Fibroblast of skin of back (primary cell): Measurements from ENCODE around the gene CHST10. TPM values are rescaled to one million over a fixed set of nuclear protein-coding genes. Genes with fewer than 3 reads are reported as not detected.
A peak's percentile ranks its signal among the peaks of the same experiment; 100 is the strongest.
"Not testable (repeated sequence)": the region's sequence is repeated elsewhere in the genome, so short reads cannot be mapped to it uniquely, and the experiment has no call there.

Experiments used
- DNase-seq: peaks from one replicate; pipeline ENCODE4 v3.0.0-alpha.2; 2013
- polyA plus RNA-seq, 2 experiments: library from polyadenylated mRNA; unstranded; fragments of 120-200 nt; gene quantifications; one replicate each; pipeline ENCODE4 v1.2.1, GENCODE V29; 2013; ENCODE audit not compliant: insufficient read length in 2 of 2

CHST10 gene, protein sequence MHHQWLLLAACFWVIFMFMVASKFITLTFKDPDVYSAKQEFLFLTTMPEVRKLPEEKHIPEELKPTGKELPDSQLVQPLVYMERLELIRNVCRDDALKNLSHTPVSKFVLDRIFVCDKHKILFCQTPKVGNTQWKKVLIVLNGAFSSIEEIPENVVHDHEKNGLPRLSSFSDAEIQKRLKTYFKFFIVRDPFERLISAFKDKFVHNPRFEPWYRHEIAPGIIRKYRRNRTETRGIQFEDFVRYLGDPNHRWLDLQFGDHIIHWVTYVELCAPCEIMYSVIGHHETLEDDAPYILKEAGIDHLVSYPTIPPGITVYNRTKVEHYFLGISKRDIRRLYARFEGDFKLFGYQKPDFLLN
- 7.1 TPM for polyA plus RNA-seq (2013, experiment 1 of 2; ENCODE audit: insufficient read length)
- 5.1 TPM for polyA plus RNA-seq (2013, experiment 2 of 2; ENCODE audit: insufficient read length)

DNA sequence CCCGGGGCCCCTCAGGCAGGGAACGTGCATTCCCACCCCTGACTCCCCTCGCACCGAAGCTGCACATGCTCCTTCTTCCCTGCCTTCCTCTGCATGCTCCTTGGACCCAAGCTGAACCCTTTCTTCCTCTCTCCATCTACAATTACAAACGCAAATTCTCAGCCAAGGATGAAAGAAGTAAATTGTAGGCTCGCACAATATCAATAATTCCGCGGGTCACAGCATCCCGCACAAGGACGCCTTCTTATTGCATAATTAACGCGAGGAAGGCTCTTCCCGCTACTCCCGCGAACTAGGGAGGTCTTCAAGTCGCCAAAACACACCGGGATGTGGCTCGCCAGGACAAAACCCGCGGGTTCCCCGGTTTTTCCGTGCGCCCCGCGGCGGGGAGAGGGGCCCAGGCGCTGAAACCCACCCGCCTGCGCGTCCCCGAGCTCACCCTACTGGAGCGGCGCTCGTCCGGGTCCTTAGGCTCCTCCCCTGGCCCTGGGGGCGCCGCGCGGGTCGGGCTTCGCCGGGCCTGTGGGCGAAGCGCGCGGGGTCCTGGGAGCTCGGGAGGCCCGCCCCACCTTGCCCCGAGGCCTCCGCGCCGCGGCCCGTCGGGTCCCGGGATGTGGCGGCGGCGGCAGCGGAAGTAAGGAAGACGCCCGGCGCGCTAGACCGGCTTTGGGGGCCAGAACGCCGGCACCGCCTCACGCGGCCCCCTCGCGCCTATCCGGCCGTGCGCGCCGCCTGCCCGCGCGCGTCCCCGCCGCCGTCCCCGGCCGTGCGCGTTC, at the start of gene CHST10:
CHST10 (minus strand) TSS at position 734 of the 776 bp plus-strand sequence. CDS start 10,993 bp downstream, outside the sequence.
- peak; percentile 65 for DNase-seq

DNA sequence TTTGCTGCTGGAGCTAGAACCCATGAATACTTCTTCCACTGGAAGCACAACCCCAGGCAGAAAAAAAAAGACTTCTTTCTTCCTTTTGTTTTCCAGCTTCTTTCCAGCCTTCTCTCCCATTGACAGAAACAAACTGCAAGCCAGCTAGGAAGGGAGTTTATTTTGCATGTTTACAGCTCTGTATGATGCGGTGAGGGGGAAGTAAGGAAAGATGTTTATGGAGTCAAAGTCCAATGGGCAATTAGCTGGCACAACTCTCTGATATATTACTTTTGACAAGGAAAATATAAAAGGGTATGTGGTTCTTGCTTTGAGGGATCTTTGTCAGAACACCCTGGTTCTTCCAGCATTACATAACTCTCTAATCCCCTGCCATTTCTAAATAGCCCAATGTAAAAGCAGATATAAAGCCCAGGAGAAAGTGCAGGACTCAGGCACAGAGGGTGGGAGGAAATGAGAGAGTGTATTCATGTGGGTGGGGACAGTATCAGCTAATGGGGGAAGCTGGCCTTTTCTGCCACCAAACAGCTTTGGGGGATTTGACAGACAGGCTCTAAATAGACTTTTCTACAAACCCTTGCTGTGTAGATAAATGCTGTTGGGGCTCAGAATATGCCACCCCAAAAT, 43.5 kb upstream of the CHST10 start:
- no peak for DNase-seq

DNA sequence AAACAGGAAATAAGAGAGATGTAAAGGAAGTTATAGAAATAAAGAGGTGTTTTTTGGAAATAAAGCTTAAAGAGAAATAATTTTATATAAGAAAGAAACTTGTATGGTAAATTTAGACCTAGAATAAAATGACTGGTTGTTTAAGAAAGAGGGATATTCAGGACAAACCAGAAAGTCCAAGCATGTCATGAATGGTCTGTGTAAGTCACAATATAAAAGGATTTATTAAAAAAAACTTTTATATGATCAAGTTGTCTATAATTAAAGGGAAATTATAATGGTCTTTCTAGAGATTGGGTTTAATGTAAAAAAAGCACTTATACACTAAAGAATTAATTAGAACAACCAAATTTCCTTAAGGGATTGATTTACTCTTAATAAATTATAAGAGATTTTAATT, 38.9 kb upstream of the CHST10 start:
- DNase-seq, result not testable (repeated sequence)

DNA sequence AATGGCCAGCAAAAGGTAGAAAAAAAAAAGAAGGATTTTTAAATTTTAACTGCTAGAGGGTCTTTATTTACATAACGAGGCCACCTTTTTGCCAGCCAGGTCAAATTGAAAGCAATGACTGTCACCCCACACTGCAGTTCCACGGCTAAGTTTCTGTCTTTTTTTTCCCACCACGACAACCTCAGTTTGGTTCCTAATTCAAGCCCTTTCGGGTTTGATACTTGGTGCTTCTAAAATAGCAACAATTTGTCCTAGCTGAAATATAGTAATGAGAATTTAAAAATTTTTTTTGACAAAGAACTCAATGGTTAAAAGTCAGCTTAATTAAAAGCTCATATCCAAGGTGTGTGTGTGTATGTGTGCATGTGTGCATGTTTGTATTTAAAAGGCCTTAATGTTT, 36.4 kb upstream of the CHST10 start:
- no peak for DNase-seq

DNA sequence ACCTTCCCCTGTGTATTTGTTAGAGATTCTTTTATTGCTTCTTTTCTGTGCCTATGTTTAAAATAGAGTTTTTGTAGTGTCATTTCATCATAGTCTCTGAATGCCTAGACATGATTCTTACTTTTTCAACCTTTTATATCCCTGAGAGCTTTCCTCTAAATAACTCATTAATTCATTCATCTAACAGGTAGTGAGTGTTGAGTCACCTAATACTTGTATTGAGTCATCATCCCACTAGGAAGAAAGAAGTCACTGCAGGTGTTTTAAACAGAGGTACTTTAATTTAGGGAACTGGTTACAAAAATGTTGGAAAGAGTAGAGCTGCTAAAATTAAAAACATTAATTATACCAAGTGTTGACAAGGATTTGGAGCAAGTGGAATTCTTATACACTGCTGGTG, 34.3 kb upstream of the CHST10 start:
- DNase-seq, result no peak

DNA sequence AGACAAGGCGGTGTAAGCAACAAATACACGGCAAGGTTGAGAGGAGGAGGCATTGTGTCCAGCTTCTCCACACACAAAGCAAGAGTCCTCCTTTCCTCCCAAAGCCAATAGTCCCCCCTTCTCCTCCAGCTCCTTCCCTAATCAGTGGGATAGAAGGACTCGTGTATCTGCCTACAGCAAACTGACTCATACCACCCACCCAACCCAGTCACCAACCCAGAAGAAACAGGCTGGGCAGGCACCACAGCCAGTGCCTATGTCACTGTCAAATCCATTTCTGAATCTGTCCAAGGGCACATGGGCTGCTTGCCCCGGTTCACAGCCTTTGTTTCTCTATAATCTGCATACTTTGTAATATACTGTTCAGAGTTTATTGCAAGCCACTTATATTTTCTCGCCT, 33.6 kb upstream of the CHST10 start:
- no peak for DNase-seq

DNA sequence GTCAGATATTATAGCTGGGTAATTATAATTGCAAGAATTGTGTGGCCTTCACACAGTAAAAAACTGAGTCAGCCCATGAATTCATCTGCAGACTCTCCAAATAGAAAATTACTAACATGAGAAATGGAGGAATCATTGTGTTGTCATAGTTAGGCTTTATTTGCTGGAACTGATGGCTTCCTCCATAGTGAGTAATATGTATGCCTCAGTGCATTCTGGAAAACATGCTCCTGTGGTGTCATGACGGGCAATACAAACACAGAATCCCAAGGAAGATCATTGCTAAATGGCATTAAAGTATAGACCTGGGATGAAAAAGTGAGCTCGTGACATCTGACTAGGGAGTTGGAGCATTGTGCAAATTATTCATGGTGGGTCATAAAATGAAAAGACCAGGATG, 29.2 kb upstream of the CHST10 start:
- DNase-seq, result no peak

DNA sequence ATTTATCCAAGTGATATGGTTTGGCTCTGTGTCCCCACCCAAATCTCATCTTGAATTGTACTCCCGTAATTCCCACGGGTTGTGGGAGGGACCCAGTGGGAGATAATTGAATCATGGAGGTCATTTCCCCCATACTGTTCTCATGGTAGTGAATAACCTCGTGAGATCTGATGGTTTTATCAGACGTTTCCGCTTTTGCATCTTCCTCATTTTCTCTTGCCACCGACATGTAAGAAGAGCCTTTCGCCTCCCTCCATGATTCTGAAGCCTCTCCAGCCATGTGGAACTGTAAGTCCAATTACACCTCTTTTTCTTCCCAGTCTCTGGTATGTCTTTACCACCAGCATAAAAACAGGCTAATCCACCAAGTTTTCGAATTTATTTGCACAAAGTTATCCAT, 20.3 kb upstream of the CHST10 start:
- DNase-seq, result no peak

DNA sequence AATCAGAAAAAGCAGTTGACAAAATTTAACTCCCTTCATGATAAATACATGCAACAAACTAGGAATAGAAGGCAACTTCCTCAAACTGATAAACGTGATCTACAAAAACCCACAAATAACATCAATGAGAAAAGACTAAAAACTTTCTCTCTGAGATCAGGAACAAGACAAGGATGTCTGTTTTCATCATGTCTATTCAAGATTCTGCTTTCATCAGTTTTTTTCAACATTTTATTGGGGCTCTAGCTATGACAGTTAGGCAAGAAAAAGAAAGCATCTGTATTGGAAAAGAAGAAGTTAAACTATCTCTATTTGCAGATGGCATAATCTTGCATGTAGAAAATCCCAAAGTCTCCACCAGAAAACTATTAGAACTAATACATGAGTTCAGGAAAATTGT, 12.3 kb upstream of the CHST10 start:
- DNase-seq, result no peak

DNA sequence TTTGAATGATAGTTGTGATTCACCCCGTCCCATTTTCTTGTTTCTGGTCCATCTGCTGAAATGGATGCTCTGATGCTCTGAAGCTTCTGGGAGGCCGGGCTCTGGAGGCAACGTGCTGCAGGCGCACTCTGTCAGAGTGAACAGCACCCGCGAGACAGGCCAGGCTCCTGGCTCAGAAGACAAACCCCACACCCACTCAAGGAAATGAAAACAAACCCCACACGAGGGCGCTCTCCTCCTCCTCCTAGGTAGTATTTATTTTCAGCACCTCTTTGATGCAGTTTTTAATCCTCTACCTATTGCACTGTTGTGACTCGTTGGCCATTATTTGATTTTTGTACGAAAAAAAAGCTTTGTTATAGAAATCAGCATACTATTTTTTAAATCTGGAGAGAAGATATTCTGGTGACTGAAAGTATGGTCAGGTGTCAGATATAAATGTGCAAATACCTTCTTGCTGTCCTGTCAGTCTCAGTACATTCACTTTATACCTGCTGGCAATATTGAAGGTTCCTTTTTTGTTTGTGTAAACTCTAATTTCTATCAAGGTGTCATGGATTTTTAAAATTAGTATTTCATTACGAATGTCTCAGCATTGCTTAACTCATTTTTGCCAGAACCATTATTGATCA, 10.3 kb upstream of the CHST10 start:
- DNase-seq, result peak; percentile 24

DNA sequence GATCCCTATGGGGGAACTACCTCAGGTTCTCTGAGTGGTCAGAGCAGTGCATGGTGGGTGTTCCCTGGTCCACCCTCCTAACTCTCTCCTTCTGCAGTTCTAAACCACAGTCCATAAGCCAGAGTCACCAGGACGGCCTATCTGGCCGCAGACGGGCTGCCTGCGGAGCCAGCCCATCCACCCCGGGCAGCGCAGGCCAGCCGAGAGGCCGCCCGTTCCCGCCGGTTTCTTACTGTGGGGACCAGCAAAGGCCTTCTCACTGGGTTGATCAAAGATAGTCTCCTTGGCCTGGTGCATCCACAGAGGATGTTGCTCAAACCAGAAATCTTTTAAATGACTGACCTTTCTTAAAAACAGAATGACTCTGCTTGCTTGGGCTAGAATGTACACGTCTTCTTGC, 9.6 kb upstream of the CHST10 start:
- no peak for DNase-seq

DNA sequence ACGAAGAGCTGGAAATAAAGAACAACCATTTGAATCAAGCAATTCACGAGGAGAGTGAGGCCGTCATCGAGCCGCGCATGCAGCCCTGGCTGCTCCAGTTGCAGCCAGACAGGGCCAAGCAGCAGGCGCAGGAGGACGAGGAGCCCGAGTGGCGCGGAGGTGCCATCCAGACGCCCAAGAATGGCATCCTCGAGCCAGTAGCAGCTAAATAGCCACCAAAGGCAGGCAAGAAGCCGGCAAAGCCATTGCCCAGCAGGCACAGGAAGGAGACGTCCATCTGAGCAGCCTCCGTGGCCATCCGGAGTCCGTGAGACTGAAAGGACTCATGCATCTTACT, 8.9 kb upstream of the CHST10 start:
- DNase-seq, result no peak

DNA sequence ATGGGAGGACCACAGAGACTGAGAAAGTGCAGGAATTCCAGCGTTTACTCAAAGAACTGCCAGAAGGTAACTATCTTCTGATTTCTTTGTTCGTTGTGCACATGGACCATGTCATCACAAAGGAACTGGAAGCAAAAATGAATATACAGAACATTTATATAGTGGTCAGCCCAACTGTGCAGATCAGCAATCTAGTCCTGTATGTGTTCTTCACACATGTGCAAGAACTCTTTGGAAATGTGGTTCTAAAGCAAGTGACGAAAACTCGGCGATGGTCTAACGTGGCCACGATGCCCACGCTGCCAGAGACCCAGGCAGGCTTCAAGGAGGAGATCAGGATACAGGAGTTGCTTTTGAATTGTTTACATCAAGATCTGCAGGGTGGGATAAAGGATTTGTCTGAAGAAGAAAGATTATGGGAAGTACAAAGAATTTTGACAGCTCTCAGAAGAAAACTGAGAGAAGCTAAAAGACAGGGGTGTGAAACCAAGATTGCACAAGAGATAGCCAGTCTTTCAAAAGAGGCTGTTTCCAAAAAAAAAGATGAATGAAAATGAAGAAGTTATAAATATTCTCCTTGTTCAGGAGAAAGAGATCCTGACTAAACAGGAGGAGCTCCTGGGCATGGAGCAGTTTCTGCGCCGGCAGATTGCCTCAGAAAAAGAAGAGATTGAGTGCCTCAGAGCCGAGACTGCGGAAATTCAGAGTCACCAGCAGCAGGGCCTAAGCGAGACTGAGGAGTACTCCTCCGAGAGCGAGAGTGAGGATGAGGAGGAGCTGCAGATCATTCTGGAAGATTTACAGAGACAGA, 8.3 kb upstream of the CHST10 start:
- DNase-seq, result no peak

DNA sequence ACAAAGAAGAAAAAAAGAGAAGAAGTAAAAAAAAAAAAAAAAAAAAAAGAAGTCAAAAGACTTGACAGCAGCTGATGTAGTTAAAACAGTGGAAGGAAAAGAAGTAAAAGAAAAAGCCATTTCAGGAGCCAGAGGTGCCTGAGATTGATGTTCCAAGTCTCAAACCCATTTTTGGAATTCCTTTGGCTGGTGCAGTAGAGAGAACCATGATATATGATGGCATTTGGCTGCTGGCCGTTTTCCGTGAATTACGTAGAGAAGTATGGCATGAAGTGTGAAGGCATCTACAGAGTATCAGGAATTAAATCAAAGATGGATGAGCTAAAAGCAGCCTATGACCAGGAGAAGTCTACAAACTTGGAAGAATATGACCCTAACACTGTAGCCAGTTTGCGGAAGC, 7.6 kb upstream of the CHST10 start:
- no peak for DNase-seq

DNA sequence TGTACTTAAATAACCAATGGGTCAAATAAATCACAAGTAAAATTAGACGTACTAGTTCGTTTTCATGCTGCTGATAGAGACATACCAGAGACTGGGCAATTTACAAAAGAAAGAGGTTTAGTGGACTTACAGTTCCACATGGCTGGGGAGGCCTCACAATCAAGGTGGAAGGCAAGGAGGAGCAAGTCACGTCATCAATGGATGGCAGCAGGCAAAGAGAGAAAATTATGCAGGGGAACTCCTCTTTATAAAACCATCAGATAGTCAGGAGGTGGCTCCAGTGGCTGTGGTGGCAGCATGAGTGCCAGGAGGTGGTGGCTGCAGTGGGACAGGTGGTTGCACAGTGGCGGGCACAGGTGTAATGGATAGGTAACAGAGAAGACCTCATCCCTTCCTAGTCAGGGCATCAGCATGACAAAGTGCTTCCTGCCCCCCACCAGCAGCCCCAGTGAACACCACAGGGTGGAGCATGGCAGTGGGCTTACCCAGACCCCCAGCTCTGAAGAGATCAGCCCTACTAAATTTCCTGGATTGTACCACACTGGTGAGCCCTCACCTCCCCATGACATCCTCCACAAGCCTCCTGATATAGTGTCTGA, 6.9 kb upstream of the CHST10 start:
- no peak for DNase-seq

DNA sequence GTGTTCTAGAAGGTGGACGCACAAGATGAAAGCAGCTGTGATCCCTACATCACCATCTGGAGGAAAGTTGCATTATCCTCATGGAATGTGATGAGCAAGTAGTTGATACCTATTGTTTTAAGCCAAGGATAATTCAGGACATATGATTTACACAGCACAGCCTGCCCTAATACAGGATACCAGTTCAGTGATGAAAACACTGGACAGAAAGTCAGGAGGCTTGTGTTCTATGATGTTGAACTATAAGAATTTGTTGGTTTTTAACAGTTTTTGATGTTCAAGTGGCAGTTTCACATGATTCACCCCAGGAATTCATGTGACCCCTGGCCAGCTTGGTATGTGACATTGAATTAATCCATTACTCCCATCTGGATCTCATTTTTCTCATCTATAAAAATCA, 6.2 kb upstream of the CHST10 start:
- DNase-seq, result peak; percentile 6

DNA sequence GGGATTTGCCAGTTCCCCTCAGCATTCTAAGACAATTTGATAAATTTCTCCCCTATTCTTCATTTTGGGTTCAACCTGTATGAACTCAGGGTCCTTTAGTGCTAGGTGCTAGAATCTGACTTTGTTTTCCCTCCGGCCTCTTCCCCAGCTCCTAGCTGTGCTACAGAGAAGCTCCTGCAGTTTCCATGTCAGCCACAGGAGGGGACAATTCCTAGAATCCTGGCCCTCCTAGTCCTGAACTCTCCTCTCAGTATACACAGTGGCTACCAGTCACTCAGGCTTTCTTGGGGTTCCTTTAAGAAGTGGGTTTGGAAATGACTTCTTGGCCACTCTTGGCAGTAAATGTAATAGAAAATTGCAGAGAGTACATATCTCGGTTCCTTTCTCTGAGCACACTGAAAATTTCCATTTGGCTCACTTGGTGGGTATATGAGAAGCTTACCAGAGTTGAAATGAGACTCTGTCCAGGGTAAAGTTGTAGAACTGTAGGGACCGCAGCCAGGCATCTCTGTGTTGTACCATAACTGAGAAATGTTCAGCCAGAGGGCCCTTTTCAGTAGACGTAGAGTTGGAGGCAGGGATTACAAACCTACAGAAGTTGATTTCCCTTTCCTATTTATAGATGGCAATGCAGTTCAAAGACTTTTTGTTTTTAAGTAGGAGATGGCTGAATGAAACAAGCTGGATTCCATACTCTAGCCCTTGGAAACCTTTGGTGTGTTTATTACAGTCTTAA, 5.0 kb upstream of the CHST10 start:
- DNase-seq, result peak; percentile 42

DNA sequence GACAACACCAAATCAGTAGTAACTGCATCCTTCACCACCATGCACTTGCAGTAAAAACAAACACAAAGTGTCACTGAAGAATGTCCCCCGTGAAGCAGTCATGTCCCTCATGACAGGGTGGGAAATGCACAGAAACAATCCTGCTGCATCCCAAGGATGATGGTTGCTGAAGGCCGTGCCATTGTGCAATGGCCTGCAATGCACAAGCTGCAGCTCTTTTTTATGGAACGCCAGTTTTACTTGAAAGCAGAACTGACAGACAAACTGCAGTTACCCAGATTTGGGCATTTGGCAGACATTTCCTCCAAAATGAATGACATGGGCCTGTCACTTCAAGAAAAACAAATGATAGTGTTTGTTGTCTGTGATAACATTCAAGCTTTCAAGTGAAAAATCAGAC, 2.4 kb upstream of the CHST10 start:
- no peak for DNase-seq

DNA sequence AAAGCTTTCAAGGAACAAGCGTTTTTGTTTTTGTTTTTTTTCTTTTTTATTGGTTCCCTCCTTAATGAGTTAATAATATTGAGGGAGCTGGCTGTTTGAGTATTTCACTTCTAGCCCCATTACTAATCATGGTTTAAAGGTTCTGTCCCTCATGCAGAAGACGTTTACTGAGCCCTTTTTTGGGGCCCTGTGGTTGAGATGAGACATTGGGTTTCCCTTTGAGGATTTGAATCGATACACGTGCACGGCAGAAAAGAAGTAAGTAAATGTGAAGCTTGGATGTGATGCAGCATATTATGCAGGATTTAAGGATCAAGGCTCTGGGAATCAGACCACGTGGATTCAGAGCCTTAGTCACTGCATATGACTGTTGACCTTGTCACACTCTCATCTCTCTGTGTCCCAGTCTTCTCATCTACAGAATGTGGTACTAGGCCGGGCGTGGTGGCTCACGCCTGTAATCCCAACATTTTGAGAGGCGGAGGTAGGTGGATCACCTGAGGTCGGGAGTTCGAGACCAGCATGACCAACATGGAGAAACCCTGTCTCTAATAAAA, 1.0 kb upstream of the CHST10 start:
- no peak for DNase-seq

DNA sequence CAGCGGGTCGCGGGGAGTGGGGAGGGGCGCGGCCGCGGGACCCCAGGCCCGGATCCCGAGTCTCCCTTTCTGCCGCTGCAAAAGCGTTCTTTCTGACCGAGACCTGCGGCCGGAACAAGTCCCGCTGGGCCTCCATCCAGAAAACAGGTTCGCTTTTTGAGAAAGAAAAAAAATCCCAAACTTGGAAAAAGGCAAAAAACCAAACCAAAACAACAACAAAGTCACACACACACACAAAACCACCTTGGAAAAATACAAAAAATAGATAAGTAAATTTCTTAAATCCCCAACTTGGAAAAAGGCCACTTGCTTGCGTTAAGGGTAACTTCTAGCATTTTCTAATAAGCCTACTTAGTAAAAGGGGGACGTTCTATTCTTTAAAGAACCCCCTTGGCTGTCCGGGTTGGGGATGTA, 250 bp upstream of the CHST10 start:
- DNase-seq, result no peak
